Endothelial cell of umbilical vein (primary cell): ENCODE data around the gene MOXD1.

Source experiments
- EZH2 ChIP-seq: IDR thresholded peaks from 2 replicates; pipeline ENCODE4 v1.6.1; 2012; ENCODE audit warnings: borderline replicate concordance, low read depth, mild to moderate bottlenecking, moderate library complexity, low read length, inconsistent platforms; ENCODE audit not compliant: severe bottlenecking
- FOS ChIP-seq: IDR thresholded peaks from 2 replicates; pipeline ENCODE4 v1.6.1; 2011; ENCODE audit warnings: mild to moderate bottlenecking, low read length, moderate library complexity, borderline replicate concordance; ENCODE audit not compliant: insufficient read depth
- MAX ChIP-seq: IDR thresholded peaks from 2 replicates; pipeline ENCODE4 v1.6.1; 2011; ENCODE audit not compliant: insufficient read depth, insufficient read length
- POLR2A ChIP-seq: IDR thresholded peaks from 2 replicates; pipeline ENCODE4 v1.6.1; 2012; ENCODE audit warnings: low read depth, mild to moderate bottlenecking, control low read depth, low read length
- POLR2AphosphoS5 ChIP-seq: IDR thresholded peaks from 2 replicates; pipeline ENCODE4 v1.6.1; 2012; ENCODE audit warnings: low read depth, mild to moderate bottlenecking, control low read depth, low read length, moderate library complexity; ENCODE audit not compliant: insufficient read depth
- TF ChIP-seq, protein P1 (sequence below), 2 donors: IDR thresholded peaks; 1 replicate in 1 of 2; 2 replicates in 1 of 2; pipeline ENCODE4 v1.5.1; 2011; ENCODE audit warnings: low read length in 2 of 2, mild to moderate bottlenecking in 2 of 2, moderate library complexity in 2 of 2, control low read depth in 1 of 2, inconsistent platforms in 1 of 2, low read depth in 1 of 2; ENCODE audit not compliant: insufficient read depth in 1 of 2; ENCODE audit errors: extremely low read depth in 1 of 2

DNA sequence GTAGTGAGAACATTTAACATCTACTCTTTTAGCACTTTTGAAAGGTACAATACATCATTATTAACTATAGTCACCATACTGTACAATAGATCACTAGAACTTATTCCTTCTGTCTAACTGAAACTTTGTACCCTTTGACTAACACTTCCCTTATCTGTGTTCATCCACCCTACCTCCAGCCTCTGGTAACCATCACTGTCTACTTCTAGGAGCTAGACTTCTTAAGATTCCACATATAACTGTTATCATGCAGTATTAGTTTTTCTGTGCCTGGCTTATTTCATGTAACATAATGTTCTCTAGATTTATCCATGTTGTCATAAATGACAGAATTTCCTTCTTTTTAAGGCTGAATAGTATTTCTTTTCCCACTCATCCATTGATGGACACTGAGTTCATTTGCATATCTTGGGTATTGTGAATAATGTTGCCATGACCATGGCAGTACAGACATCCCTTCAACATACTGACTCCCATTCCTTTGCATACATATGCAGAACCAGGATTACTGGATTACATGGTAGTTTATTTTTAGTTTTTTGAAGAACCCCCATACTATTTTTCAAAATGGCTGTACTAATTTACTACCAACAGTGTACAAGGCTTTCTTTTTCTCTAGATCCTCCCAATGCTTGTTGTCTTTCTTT is 135.7 kb downstream of the MOXD1 start:
- TF ChIP-seq POLR2A (no peak), MAX (no peak), EZH2 (no peak), POLR2AphosphoS5 (no peak), FOS (no peak)
- TF ChIP-seq, protein P1, sequence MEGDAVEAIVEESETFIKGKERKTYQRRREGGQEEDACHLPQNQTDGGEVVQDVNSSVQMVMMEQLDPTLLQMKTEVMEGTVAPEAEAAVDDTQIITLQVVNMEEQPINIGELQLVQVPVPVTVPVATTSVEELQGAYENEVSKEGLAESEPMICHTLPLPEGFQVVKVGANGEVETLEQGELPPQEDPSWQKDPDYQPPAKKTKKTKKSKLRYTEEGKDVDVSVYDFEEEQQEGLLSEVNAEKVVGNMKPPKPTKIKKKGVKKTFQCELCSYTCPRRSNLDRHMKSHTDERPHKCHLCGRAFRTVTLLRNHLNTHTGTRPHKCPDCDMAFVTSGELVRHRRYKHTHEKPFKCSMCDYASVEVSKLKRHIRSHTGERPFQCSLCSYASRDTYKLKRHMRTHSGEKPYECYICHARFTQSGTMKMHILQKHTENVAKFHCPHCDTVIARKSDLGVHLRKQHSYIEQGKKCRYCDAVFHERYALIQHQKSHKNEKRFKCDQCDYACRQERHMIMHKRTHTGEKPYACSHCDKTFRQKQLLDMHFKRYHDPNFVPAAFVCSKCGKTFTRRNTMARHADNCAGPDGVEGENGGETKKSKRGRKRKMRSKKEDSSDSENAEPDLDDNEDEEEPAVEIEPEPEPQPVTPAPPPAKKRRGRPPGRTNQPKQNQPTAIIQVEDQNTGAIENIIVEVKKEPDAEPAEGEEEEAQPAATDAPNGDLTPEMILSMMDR (IDR thresholded peaks at IDR 0.05; ENCODE audit: extremely low read depth in 1 of 2, insufficient read depth in 1 of 2, low read depth in 1 of 2, low read length in 2 of 2) = no peak
